WTC11 (cell line): ENCODE data around the gene TPX2. TPM values are rescaled to one million over a fixed set of nuclear protein-coding genes. Genes with fewer than 3 reads are reported as not detected.

Source experiments
- ATAC-seq: fragments of 200-7000 bp; cut with Tn5 transposase; 2 replicates; pipeline ENCODE4 v1.10.0; 2021; ENCODE audit warnings: mild to moderate bottlenecking, moderate library complexity
- CTCF ChIA-PET: fragments of 300-600 bp; sonication (Branson Sonifier 250); formaldehyde crosslinking; loops from one replicate; lab custom pipeline; 2021; ENCODE audit warnings: antibody characterized with exemption; lab: Charles Lee
- POLR2A ChIA-PET: fragments of 350-600 bp; sonication (Branson Sonifier 250); formaldehyde crosslinking; loops from one replicate; lab custom pipeline; 2021; ENCODE audit warnings: antibody characterized with exemption; lab: Charles Lee
- DNase-seq: peaks from one replicate; pipeline ENCODE4 v3.0.0; 2021; ENCODE audit warnings: low spot score
- H3K27ac Mint-ChIP-seq: 2 replicates; pipeline ENCODE4 v1.8.0; 2021; ENCODE audit warnings: mixed read lengths
- H3K27me3 Mint-ChIP-seq: 2 replicates; pipeline ENCODE4 v1.8.0; 2021; ENCODE audit warnings: low read depth, mild to moderate bottlenecking, moderate library complexity, mixed read lengths
- H3K36me3 Mint-ChIP-seq: 2 replicates; pipeline ENCODE4 v1.8.0; 2021; ENCODE audit warnings: mixed read lengths
- H3K4me1 Mint-ChIP-seq: 2 replicates; pipeline ENCODE4 v1.8.0; 2022; ENCODE audit warnings: mixed read lengths
- H3K4me3 Mint-ChIP-seq: 2 replicates; pipeline ENCODE4 v1.8.0; 2021; ENCODE audit warnings: mild to moderate bottlenecking, moderate library complexity, mixed read lengths
- H3K9me3 Mint-ChIP-seq: 2 replicates; pipeline ENCODE4 v1.8.0; 2021; ENCODE audit warnings: mixed read lengths
- EMX1 ChIP-seq: fragments of 250-450 bp; sonication (Bioruptor Pico); IDR thresholded peaks from 2 replicates; pipeline ENCODE4 v1.8.0; 2021; ENCODE audit warnings: mild to moderate bottlenecking
- ETV6 ChIP-seq: sonication (generic); formaldehyde crosslinking; IDR thresholded peaks from 2 replicates; pipeline ENCODE4 v1.8.1; 2022; ENCODE audit warnings: mild to moderate bottlenecking, missing genetic modification reagents
- GABPB1 ChIP-seq: sonication (generic); formaldehyde crosslinking; IDR thresholded peaks from 2 replicates; pipeline ENCODE4 v1.8.1; 2023; ENCODE audit warnings: mild to moderate bottlenecking, missing genetic modification reagents
- HMGA2 ChIP-seq: fragments of 250-450 bp; sonication (Bioruptor Pico); IDR thresholded peaks from 2 replicates; pipeline ENCODE4 v1.4.0; 2021; ENCODE audit warnings: mild to moderate bottlenecking, moderate library complexity
- JUN ChIP-seq: sonication (generic); formaldehyde crosslinking; IDR thresholded peaks from 2 replicates; pipeline ENCODE4 v1.8.0; 2023; ENCODE audit warnings: mild to moderate bottlenecking, missing genetic modification reagents
- MYBL2 ChIP-seq: sonication (generic); formaldehyde crosslinking; IDR thresholded peaks from 2 replicates; pipeline ENCODE4 v1.8.1; 2023; ENCODE audit warnings: mild to moderate bottlenecking, moderate library complexity, missing genetic modification reagents
- NR3C1 ChIP-seq: sonication (generic); formaldehyde crosslinking; conservative IDR thresholded peaks from 2 replicates; pipeline ENCODE4 v1.8.1; 2023; ENCODE audit warnings: low read depth, mild to moderate bottlenecking, missing genetic modification reagents
- SMAD4 ChIP-seq: sonication (generic); formaldehyde crosslinking; IDR thresholded peaks from 2 replicates; pipeline ENCODE4 v1.8.0; 2022; ENCODE audit warnings: mild to moderate bottlenecking, missing genetic modification reagents
- TEAD1 ChIP-seq: sonication (generic); formaldehyde crosslinking; IDR thresholded peaks from 2 replicates; pipeline ENCODE4 v1.8.0; 2022; ENCODE audit warnings: mild to moderate bottlenecking, missing genetic modification reagents
- TEAD4 ChIP-seq: sonication (generic); formaldehyde crosslinking; IDR thresholded peaks from 2 replicates; pipeline ENCODE4 v1.8.0; 2022; ENCODE audit warnings: mild to moderate bottlenecking, missing genetic modification reagents
- ZNF423 ChIP-seq: fragments of 250-450 bp; sonication (Bioruptor Pico); IDR thresholded peaks from 2 replicates; pipeline ENCODE4 v2.1.2; 2022; ENCODE audit warnings: mild to moderate bottlenecking, moderate library complexity
- total RNA-seq: library from RNA; stranded (reverse); gene quantifications from 3 replicates; pipeline ENCODE4 v1.2.3, GENCODE V29; 2021
- TF ChIP-seq, protein P1 (sequence below): sonication (generic); formaldehyde crosslinking; IDR thresholded peaks from 2 replicates; pipeline ENCODE4 v1.8.0; 2022; ENCODE audit warnings: mild to moderate bottlenecking, missing genetic modification reagents
- TF ChIP-seq, protein P2 (sequence below): fragments of 250-450 bp; sonication (Bioruptor Pico); IDR thresholded peaks from 2 replicates; pipeline ENCODE4 v2.1.2; 2022; ENCODE audit warnings: mild to moderate bottlenecking, moderate library complexity
- TF ChIP-seq, protein P3 (sequence below): sonication (generic); formaldehyde crosslinking; IDR thresholded peaks from 2 replicates; pipeline ENCODE4 v1.8.0; 2023; ENCODE audit warnings: missing genetic modification reagents
- TF ChIP-seq, protein P4 (sequence below): sonication (generic); formaldehyde crosslinking; IDR thresholded peaks from 2 replicates; pipeline ENCODE4 v1.8.1; 2022; ENCODE audit warnings: mild to moderate bottlenecking, moderate library complexity, missing genetic modification reagents
- TF ChIP-seq, protein P5 (sequence below): sonication (generic); formaldehyde crosslinking; conservative IDR thresholded peaks from 2 replicates; pipeline ENCODE4 v1.8.1; 2023; ENCODE audit warnings: mild to moderate bottlenecking, low read depth, missing genetic modification reagents, moderate library complexity

The TPX2 gene
- total RNA-seq, 1 experiment from 2014 or later, result 123 TPM

DNA sequence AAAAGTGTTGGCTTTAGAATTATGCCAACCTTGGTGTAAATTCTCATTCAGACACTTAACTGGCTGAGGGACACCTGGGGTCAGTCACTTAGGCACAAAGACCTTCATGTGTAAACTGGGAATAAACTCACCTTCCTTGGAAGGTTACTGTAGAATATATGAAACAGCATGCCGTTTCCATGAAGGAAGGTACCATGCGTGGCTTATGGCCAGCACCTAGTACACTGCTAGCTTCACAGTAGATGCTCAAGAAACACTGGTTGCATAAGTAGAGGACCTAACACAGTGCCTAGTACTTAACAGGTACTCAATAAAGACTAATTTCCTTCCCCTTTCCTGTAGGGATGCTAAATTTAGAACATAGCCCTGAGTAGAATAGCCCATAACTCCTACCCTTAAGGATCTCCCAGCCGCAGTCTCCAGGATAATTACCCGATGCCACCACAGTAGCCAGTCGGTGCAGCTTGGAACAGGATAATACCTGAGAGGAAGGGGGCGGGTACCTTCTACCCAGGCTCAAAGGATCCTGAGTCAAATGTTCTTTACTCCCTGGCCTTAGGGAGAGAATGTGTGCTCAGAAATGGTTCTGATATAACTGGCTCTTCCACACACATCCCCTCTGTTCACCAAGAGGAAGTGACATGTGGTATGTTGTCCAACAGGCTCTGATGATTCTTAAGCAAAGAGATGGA lies 20.0 kb upstream of the TPX2 start:
- Mint-ChIP-seq H3K4me1 (peaks cover 73% of the 10 kb centered on the region), H3K4me3 (peak overlapping the region; percentile 86), H3K36me3 (peaks cover 30% of the 10 kb centered on the region), H3K9me3 (no peaks in the 10 kb centered on the region), H3K27ac (peak overlapping the region; percentile 96), H3K27me3 (no peaks in the 10 kb centered on the region)
- no peak for DNase-seq
- TF ChIP-seq, protein P1, sequence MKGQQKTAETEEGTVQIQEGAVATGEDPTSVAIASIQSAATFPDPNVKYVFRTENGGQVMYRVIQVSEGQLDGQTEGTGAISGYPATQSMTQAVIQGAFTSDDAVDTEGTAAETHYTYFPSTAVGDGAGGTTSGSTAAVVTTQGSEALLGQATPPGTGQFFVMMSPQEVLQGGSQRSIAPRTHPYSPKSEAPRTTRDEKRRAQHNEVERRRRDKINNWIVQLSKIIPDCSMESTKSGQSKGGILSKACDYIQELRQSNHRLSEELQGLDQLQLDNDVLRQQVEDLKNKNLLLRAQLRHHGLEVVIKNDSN, result no peak
- TF ChIP-seq, protein P2, sequence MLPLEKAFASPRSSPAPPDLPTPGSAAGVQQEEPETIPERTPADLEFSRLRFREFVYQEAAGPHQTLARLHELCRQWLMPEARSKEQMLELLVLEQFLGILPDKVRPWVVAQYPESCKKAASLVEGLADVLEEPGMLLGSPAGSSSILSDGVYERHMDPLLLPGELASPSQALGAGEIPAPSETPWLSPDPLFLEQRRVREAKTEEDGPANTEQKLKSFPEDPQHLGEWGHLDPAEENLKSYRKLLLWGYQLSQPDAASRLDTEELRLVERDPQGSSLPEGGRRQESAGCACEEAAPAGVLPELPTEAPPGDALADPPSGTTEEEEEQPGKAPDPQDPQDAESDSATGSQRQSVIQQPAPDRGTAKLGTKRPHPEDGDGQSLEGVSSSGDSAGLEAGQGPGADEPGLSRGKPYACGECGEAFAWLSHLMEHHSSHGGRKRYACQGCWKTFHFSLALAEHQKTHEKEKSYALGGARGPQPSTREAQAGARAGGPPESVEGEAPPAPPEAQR, result no peak
- TF ChIP-seq, protein P3, sequence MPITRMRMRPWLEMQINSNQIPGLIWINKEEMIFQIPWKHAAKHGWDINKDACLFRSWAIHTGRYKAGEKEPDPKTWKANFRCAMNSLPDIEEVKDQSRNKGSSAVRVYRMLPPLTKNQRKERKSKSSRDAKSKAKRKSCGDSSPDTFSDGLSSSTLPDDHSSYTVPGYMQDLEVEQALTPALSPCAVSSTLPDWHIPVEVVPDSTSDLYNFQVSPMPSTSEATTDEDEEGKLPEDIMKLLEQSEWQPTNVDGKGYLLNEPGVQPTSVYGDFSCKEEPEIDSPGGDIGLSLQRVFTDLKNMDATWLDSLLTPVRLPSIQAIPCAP (CRISPR knock-in tag), result no peak
- TF ChIP-seq JUN (CRISPR knock-in tag) (no peak), NR3C1 (CRISPR knock-in tag) (no peak), ETV6 (no peak)
- no peak for ATAC-seq
- POLR2A ChIA-PET, result interaction anchor here (1.2 to 1.7 kb wide), 5 partner anchors 10 to 114 kb away, joined by 3 to 11 read pairs (median 4); partner anchors contain the start of gene ID1
- CTCF ChIA-PET, result interaction anchor here (0.5 to 8.8 kb wide), 7 partner anchors 11 to 162 kb away, joined by 3 to 488 read pairs (median 4); no protein-coding TSS in a partner anchor

DNA sequence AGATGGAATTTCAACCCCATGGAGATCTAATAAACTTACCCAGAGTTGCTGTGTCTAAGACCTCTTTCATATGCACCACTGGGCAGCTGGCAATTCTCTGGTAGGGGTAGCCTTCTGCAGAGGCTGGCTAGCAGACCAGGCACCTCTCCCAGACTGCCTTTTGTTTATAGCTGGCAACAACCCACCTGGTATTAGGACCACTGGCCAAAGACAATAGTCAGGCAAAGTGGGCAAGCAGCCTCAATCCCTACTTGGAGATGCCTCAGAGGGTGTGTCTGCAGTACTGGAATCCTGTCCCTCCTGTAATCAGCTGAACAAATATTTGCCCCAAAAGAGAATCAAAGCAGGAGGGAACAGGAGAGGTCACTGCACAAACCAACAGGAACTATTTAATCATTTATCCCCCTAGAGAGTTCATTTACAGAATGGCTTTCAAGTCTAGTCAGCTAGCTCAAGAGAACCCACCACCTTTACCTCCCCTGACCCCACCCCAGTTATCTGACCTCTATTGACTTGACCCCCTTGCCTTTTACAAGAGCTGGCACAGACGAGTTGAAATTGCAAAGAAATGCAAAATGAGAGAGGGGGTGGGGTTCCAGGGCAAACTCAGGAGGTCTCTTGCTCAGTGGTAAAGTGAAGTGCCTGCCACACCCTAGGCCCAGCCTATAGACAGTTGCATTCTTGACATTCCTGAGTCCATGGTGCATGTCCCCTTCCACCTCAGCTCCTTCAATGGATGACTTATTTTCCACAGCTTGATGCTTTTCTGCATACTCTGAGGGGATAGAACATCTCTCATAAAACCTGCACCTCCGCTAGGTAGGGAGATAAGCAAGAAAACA lies 19.2 kb upstream of the TPX2 start:
- H3K4me1 Mint-ChIP-seq, result peaks cover 66% of the 10 kb centered on the region
- no peak for TF ChIP-seq MYBL2 (CRISPR knock-in tag)
- no peak for TF ChIP-seq ZNF423 (CRISPR knock-in tag)
- TF ChIP-seq, protein P4, sequence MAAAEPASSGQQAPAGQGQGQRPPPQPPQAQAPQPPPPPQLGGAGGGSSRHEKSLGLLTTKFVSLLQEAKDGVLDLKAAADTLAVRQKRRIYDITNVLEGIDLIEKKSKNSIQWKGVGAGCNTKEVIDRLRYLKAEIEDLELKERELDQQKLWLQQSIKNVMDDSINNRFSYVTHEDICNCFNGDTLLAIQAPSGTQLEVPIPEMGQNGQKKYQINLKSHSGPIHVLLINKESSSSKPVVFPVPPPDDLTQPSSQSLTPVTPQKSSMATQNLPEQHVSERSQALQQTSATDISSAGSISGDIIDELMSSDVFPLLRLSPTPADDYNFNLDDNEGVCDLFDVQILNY (CRISPR knock-in tag), result no peak
- TF ChIP-seq TEAD4 (CRISPR knock-in tag), result peak; percentile 94; the same call in 1 of the 2 replicates
- TF ChIP-seq EMX1 (CRISPR knock-in tag), result no peak
- peak; percentile 98 for TF ChIP-seq TEAD1 (CRISPR knock-in tag)
- peak; percentile 85 for TF ChIP-seq GABPB1
- TF ChIP-seq SMAD4 (CRISPR knock-in tag), result no peak
- TF ChIP-seq, all 79 proteins: peak for 3
- ChIA-PET POLR2A (interaction anchor here (1.2 to 4.4 kb wide), 5 partner anchors 7 to 115 kb away, joined by 3 to 32 read pairs (median 9); partner anchors contain the start of gene ID1), CTCF (interaction anchor here (0.5 to 8.8 kb wide), 15 partner anchors 11 to 163 kb away, joined by 3 to 488 read pairs (median 4); no protein-coding TSS in a partner anchor)
- peak; percentile 52 for DNase-seq
- peak; percentile 44 for ATAC-seq
- peak overlapping the region; percentile 86 for H3K4me3 Mint-ChIP-seq
- no peaks in the 10 kb centered on the region for H3K27me3 Mint-ChIP-seq
- peak overlapping the region; percentile 96 for H3K27ac Mint-ChIP-seq
- H3K36me3 Mint-ChIP-seq, result peaks cover 25% of the 10 kb centered on the region
- no peaks in the 10 kb centered on the region for H3K9me3 Mint-ChIP-seq

DNA sequence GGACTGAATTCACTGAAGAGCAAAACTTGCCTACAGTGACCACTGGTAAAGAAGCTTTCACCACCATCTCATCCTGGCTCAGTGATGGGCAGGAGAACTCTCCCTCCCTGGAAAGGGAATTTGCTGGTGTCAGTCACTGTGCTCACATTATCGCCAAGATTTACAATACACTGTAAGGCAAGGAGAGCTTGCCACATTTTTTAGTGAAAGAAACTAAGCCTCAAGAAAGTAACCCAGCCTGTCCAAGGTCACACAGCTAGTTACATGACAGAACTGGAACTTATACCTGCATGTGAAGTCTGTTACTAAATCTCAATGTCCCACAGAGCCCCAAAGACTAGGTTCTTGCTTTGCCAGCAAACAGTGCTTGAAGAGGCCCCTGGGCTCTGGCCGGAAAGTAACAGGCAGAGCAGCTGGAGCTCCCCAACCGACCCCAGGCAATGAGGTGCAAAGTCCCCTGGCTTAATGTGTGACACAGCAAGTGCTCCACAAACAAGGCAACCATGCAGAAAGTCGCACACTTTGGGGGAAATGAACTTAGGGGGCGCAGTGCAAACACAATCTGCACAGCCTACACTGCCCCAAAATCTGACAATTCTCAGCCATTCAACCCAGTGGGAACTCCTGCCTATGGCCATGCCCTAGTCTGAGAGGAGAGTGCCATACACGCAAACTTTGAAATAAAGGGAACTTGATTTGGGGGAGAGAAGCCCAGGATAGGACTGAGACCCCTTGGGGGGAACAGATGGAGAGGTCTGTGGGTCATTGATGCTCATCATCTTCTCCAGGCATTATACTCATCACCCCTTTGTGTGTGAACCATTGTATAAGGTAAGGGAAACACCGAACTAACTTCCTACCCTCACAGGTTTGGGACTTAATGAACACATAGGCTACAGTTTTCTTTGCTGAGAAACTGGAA lies 18.3 kb upstream of the TPX2 start:
- no peak for ATAC-seq
- H3K4me1 Mint-ChIP-seq, result peaks cover 60% of the 10 kb centered on the region
- ChIA-PET POLR2A (interaction anchor here (0.6 to 4.4 kb wide), 6 partner anchors 8 to 116 kb away, joined by 4 to 45 read pairs (median 10); partner anchors contain the start of gene ID1), CTCF (interaction anchor here (0.5 to 8.8 kb wide), 16 partner anchors 9 to 158 kb away, joined by 3 to 488 read pairs (median 6); partner anchors contain the start of gene COX4I2)
- H3K36me3 Mint-ChIP-seq, result peaks cover 21% of the 10 kb centered on the region
- peak overlapping the region; percentile 86 for H3K4me3 Mint-ChIP-seq
- no peaks in the 10 kb centered on the region for H3K9me3 Mint-ChIP-seq
- no peak for DNase-seq
- TF ChIP-seq, protein P5, sequence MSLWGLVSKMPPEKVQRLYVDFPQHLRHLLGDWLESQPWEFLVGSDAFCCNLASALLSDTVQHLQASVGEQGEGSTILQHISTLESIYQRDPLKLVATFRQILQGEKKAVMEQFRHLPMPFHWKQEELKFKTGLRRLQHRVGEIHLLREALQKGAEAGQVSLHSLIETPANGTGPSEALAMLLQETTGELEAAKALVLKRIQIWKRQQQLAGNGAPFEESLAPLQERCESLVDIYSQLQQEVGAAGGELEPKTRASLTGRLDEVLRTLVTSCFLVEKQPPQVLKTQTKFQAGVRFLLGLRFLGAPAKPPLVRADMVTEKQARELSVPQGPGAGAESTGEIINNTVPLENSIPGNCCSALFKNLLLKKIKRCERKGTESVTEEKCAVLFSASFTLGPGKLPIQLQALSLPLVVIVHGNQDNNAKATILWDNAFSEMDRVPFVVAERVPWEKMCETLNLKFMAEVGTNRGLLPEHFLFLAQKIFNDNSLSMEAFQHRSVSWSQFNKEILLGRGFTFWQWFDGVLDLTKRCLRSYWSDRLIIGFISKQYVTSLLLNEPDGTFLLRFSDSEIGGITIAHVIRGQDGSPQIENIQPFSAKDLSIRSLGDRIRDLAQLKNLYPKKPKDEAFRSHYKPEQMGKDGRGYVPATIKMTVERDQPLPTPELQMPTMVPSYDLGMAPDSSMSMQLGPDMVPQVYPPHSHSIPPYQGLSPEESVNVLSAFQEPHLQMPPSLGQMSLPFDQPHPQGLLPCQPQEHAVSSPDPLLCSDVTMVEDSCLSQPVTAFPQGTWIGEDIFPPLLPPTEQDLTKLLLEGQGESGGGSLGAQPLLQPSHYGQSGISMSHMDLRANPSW (CRISPR knock-in tag), result no peak
- TF ChIP-seq HMGA2 (no peak), GABPB1 (peak; percentile 66; the same call in 1 of the 2 replicates), JUN (CRISPR knock-in tag) (no peak)
- H3K27me3 Mint-ChIP-seq, result no peaks in the 10 kb centered on the region
- peak overlapping the region; percentile 96 for H3K27ac Mint-ChIP-seq
